Measurements from ENCODE around the gene SLC12A5. TPM values are rescaled to one million over a fixed set of nuclear protein-coding genes. Genes with fewer than 3 reads are reported as not detected.

The SLC12A5 gene
- total and polyA plus RNA-seq, 2 of the 4 experiments (the other 2 are of a cell fraction) = 2.2 TPM; not detected in 1

GRCh38 chr20:46083531-46084061 is 54.6 kb downstream of the SLC12A5 start:
- H3K27ac ChIP-seq (ENCODE audit: insufficient read depth, low read length) = no peak overlapping the region
- no peak overlapping the region for H2AK5ac ChIP-seq (ENCODE audit: low read depth, low read length)
- H3K27me3 ChIP-seq (ENCODE audit: control insufficient read depth, insufficient read depth, low read length) = no peaks in the 10 kb centered on the region
- H3K9ac ChIP-seq (ENCODE audit: low read depth, low read length) = no peak overlapping the region
- TF ChIP-seq SMC3 (IDR thresholded peaks at IDR 0.05; ENCODE audit: low read depth, low read length) (no peak), MXI1 (IDR thresholded peaks at IDR 0.05; ENCODE audit: borderline replicate concordance, low read depth, low read length) (no peak), NFE2L2 (IDR thresholded peaks at IDR 0.05; ENCODE audit: low read depth, low read length) (no peak), RAD21 (IDR thresholded peaks at IDR 0.05; ENCODE audit: low read length) (no peak)
- TF ChIP-seq, protein P1, sequence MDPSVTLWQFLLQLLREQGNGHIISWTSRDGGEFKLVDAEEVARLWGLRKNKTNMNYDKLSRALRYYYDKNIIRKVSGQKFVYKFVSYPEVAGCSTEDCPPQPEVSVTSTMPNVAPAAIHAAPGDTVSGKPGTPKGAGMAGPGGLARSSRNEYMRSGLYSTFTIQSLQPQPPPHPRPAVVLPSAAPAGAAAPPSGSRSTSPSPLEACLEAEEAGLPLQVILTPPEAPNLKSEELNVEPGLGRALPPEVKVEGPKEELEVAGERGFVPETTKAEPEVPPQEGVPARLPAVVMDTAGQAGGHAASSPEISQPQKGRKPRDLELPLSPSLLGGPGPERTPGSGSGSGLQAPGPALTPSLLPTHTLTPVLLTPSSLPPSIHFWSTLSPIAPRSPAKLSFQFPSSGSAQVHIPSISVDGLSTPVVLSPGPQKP (IDR thresholded peaks at IDR 0.05; ENCODE audit: borderline replicate concordance, low read depth, low read length) = no peak
- peaks cover 26 to 59% of the 10 kb centered on the region in 2 experiments for H3K79me1 ChIP-seq (ENCODE audit: low read depth in 1 of 2, low read length in 2 of 2)
- in situ Hi-C loops (cut with MboI; ENCODE audit: low sequenced_read_pairs) (no loop called here), dilution Hi-C loops (cut with HindIII; ENCODE audit: low sequenced_read_pairs, unreplicated experiment) (no loop called here), intact Hi-C loops (cut with micrococcal nuclease) (loop anchor here (2.0 to 10.0 kb wide), 2 partner anchors 13 to 309 kb away; no protein-coding TSS in a partner anchor)
- WGBS, 2 experiments (ENCODE audit: extremely low coverage in 2 of 2, insufficient read length in 1 of 2) = no CpG with 5 or more reads among the region's 1 CpG
- peaks cover 7% of the 10 kb centered on the region for H3K4me1 ChIP-seq (ENCODE audit: control insufficient read depth, insufficient read depth, low read length)
- H3K18ac ChIP-seq (ENCODE audit: low read depth, low read length) = no peak overlapping the region
- no peak overlapping the region for H3K23ac ChIP-seq (ENCODE audit: low read depth, low read length)
- ChIA-PET CTCF (no interaction called here), POLR2A (ENCODE audit: unreplicated experiment) (no interaction called here)
- DNase-seq = no peak
- H2AK9ac ChIP-seq (replicated peaks; ENCODE audit: low read depth, low read length, poor library complexity) = no peak overlapping the region
- no peak overlapping the region for H2BK15ac ChIP-seq (ENCODE audit: low read depth, low read length)
- H3K4me3 ChIP-seq (ENCODE audit: insufficient read depth, low read depth, low read length) = no peak overlapping the region
- no TSS peak for BruUV-seq (replicated peaks)
- no peak overlapping the region for H4K5ac ChIP-seq (ENCODE audit: low read depth, low read length)
- peaks cover 14% of the 10 kb centered on the region; the same call in 1 of the 2 replicates for H3K9me1 ChIP-seq (ENCODE audit: insufficient read depth, low read length)
- H4K8ac ChIP-seq (ENCODE audit: low read depth in 2 of 2, low read length in 2 of 2) = no peak overlapping the region
- no peak overlapping the region for H3K4me2 ChIP-seq (ENCODE audit: low read depth, low read length)
- H3K4ac ChIP-seq (ENCODE audit: low read depth, low read length) = no peak overlapping the region
- H4K91ac ChIP-seq (ENCODE audit: insufficient read depth, low read depth, low read length) = no peak overlapping the region
- H3K56ac ChIP-seq (ENCODE audit: extremely low read depth, insufficient read depth, low read length) = no peak overlapping the region
- no peak overlapping the region for H3K14ac ChIP-seq (replicated peaks; ENCODE audit: low read depth, low read length)
- H2BK120ac ChIP-seq (ENCODE audit: low read depth, low read length) = no peak overlapping the region
- no peak for ATAC-seq (ENCODE audit: low read depth)
- no peak overlapping the region for H2BK5ac ChIP-seq (ENCODE audit: low read depth, low read length, poor library complexity, severe bottlenecking)
- H3K36me3 ChIP-seq (ENCODE audit: control insufficient read depth, insufficient read depth, low read length) = peaks cover 4% of the 10 kb centered on the region
- no peak overlapping the region for H2BK20ac ChIP-seq (ENCODE audit: low read depth, low read length)
- peaks cover 78% of the 10 kb centered on the region for H4K20me1 ChIP-seq (ENCODE audit: insufficient read depth, low read length)
- no peaks in the 10 kb centered on the region for H3K9me3 ChIP-seq (ENCODE audit: control insufficient read depth, insufficient read depth, low read length)
- no peak overlapping the region for H2AFZ ChIP-seq (replicated peaks; ENCODE audit: low read length, poor library complexity)
